Fibroblast of lung (primary cell): ENCODE measurements around the gene SMIM24. TPM values are rescaled to one million over a fixed set of nuclear protein-coding genes. Genes with fewer than 3 reads are reported as not detected.

Experiments
- DNase-seq, 2 donors: peaks; one replicate each; pipeline versions ENCODE4 v3.0.0 to v3.0.0-alpha.2; 2010; ENCODE audit warnings: low read depth in 2 of 2
- H2AFZ ChIP-seq: 2 replicates; pipeline ENCODE4 v1.5.1; 2012; ENCODE audit warnings: low read length, control low read depth, inconsistent platforms
- H3K27ac ChIP-seq: 2 replicates; pipeline ENCODE4 v1.5.1; 2011; ENCODE audit warnings: low read length, control low read depth; ENCODE audit not compliant: insufficient read depth
- H3K27me3 ChIP-seq: 2 replicates; pipeline ENCODE4 v1.5.1; 2011; ENCODE audit warnings: mild to moderate bottlenecking, low read length; ENCODE audit not compliant: control insufficient read depth, insufficient read depth
- H3K36me3 ChIP-seq: 2 replicates; pipeline ENCODE4 v1.5.1; 2011; ENCODE audit warnings: low read length; ENCODE audit not compliant: control insufficient read depth, insufficient read depth
- H3K4me1 ChIP-seq: 2 replicates; pipeline ENCODE4 v1.5.1; 2011; ENCODE audit warnings: low read length; ENCODE audit not compliant: control insufficient read depth, insufficient read depth; ENCODE audit errors: extremely low read depth
- H3K4me2 ChIP-seq: 2 replicates; pipeline ENCODE4 v1.5.1; 2011; ENCODE audit warnings: low read length, control low read depth; ENCODE audit not compliant: insufficient read depth; ENCODE audit errors: extremely low read depth
- H3K4me3 ChIP-seq, 4 experiments: fragments of 200-600 bp in 1 of 4; sonication (generic) in 1 of 4; replicated peaks in 1 of 4; 2 replicates each; pipeline ENCODE4 v1.5.1; 2011 to 2016; ENCODE audit warnings: low read length in 4 of 4, low read depth in 3 of 4, mild to moderate bottlenecking in 3 of 4, control low read depth in 2 of 4, inconsistent platforms in 1 of 4, mixed read lengths in 1 of 4; ENCODE audit not compliant: insufficient read depth in 1 of 4; ENCODE audit errors: control extremely low read depth in 1 of 4
- H3K79me2 ChIP-seq: 2 replicates; pipeline ENCODE4 v1.5.1; 2012; ENCODE audit warnings: mild to moderate bottlenecking, low read length, inconsistent platforms; ENCODE audit not compliant: control insufficient read depth, insufficient read depth
- H3K9ac ChIP-seq: 2 replicates; pipeline ENCODE4 v1.5.1; 2011; ENCODE audit warnings: mild to moderate bottlenecking, low read length, control low read depth; ENCODE audit not compliant: insufficient read depth
- H3K9me3 ChIP-seq: 2 replicates; pipeline ENCODE4 v1.5.1; 2012; ENCODE audit warnings: low read depth, low read length; ENCODE audit not compliant: control insufficient read depth, insufficient read depth
- H4K20me1 ChIP-seq: 2 replicates; pipeline ENCODE4 v1.5.1; 2011; ENCODE audit warnings: low read length; ENCODE audit not compliant: control insufficient read depth, insufficient read depth; ENCODE audit errors: extremely low read depth
- CTCF ChIP-seq, 2 donors: IDR thresholded peaks in 1 of 2; conservative IDR thresholded peaks in 1 of 2; 1 replicate in 1 of 2; 2 replicates in 1 of 2; pipeline ENCODE4 v1.5.1; 2011 to 2012; ENCODE audit warnings: low read length in 2 of 2, control low read depth in 1 of 2, inconsistent platforms in 1 of 2, low read depth in 1 of 2, mild to moderate bottlenecking in 1 of 2
- EZH2 ChIP-seq: IDR thresholded peaks from 2 replicates; pipeline ENCODE4 v1.5.1; 2012; ENCODE audit warnings: low read length, control low read depth, mild to moderate bottlenecking; ENCODE audit errors: missing control alignments
- polyA plus RNA-seq, 2 donors: library from polyadenylated mRNA; depleted of rRNA in 1 of 2; stranded (reverse) in 1 of 2; unstranded in 1 of 2; fragments of >200 nt; gene quantifications; 2 replicates each; pipeline ENCODE4 v1.2.1, GENCODE V29; 2011 to 2012; ENCODE audit warnings: missing spikeins in 1 of 2
- total RNA-seq: library from RNA; depleted of rRNA; stranded (reverse); fragments of >200 nt; gene quantifications from 2 replicates; pipeline ENCODE4 v1.2.1, GENCODE V29; 2014

Gene SMIM24
- total and polyA plus RNA-seq, 2 donors (not counting 1 experiment from before 2014, with no cell fraction given): not detected

GRCh38 chr19:3475449-3475848 is 4.9 kb downstream of the SMIM24 start:
- no peak overlapping the region for H3K4me3 ChIP-seq
- H2AFZ ChIP-seq: no peak overlapping the region
- TF ChIP-seq CTCF (conservative IDR thresholded peaks at IDR 0.05 in 1 of 2, IDR thresholded peaks at IDR 0.05 in 1 of 2; ENCODE audit: low read depth in 1 of 2, low read length in 2 of 2): no peak
- no peak for TF ChIP-seq EZH2
- H3K4me1 ChIP-seq: peaks cover 3% of the 10 kb centered on the region
- H3K27me3 ChIP-seq: no peaks in the 10 kb centered on the region
- H3K79me2 ChIP-seq: no peaks in the 10 kb centered on the region
- no peaks in the 10 kb centered on the region for H3K9me3 ChIP-seq
- no peaks in the 10 kb centered on the region for H4K20me1 ChIP-seq
- H3K9ac ChIP-seq: no peak overlapping the region
- no peak for DNase-seq
- no peak overlapping the region for H3K4me2 ChIP-seq
- H3K36me3 ChIP-seq: no peaks in the 10 kb centered on the region
- H3K27ac ChIP-seq: no peak overlapping the region

GRCh38 chr19:3474614-3475013 is 5.7 kb downstream of the SMIM24 start:
- TF ChIP-seq EZH2: no peak
- TF ChIP-seq CTCF (conservative IDR thresholded peaks at IDR 0.05 in 1 of 2, IDR thresholded peaks at IDR 0.05 in 1 of 2; ENCODE audit: low read depth in 1 of 2, low read length in 2 of 2): no peak

GRCh38 chr19:3474010-3474409 is 6.3 kb downstream of the SMIM24 start:
- Histone ChIP-seq H3K4me3 (no peak overlapping the region), H3K4me1 (peaks cover 3% of the 10 kb centered on the region), H3K4me2 (no peak overlapping the region), H3K9me3 (no peaks in the 10 kb centered on the region), H4K20me1 (no peaks in the 10 kb centered on the region), H3K9ac (no peak overlapping the region), H3K36me3 (no peaks in the 10 kb centered on the region), H3K27me3 (no peaks in the 10 kb centered on the region), H3K27ac (no peak overlapping the region), H3K79me2 (no peaks in the 10 kb centered on the region), H2AFZ (no peak overlapping the region)
- DNase-seq: no peak
- TF ChIP-seq CTCF (conservative IDR thresholded peaks at IDR 0.05 in 1 of 2, IDR thresholded peaks at IDR 0.05 in 1 of 2; ENCODE audit: low read depth in 1 of 2, low read length in 2 of 2) (no peak), EZH2 (no peak)

More at GRCh38 chr19:3474614-3475013, 5.7 kb downstream of the SMIM24 start:
- no peak overlapping the region for H3K4me2 ChIP-seq
- no peaks in the 10 kb centered on the region for H3K36me3 ChIP-seq
- no peak overlapping the region for H3K27ac ChIP-seq
- H3K4me1 ChIP-seq: peaks cover 3% of the 10 kb centered on the region
- H3K79me2 ChIP-seq: no peaks in the 10 kb centered on the region
- no peaks in the 10 kb centered on the region for H3K9me3 ChIP-seq
- no peak overlapping the region for H3K4me3 ChIP-seq
- H3K27me3 ChIP-seq: no peaks in the 10 kb centered on the region
- H3K9ac ChIP-seq: no peak overlapping the region
- DNase-seq: no peak
- no peaks in the 10 kb centered on the region for H4K20me1 ChIP-seq
- H2AFZ ChIP-seq: no peak overlapping the region
